Muscle layer of duodenum (tissue), 2 donors: ENCODE data around the gene KCNAB3.

Experiments
- H3K27ac ChIP-seq: one replicate; pipeline ENCODE4 v1.7.0; 2013; ENCODE audit warnings: mild to moderate bottlenecking, low read length
- H3K27me3 ChIP-seq: one replicate; pipeline ENCODE4 v1.7.0; 2013; ENCODE audit warnings: low read depth, mild to moderate bottlenecking, control low read depth, low read length
- H3K36me3 ChIP-seq, 2 donors: one replicate each; pipeline ENCODE4 v1.7.0; 2013; ENCODE audit warnings: low read length in 2 of 2, control low read depth in 1 of 2, mild to moderate bottlenecking in 1 of 2; ENCODE audit not compliant: insufficient read depth in 2 of 2, control insufficient read depth in 1 of 2
- H3K4me1 ChIP-seq, 2 donors: one replicate each; pipeline ENCODE4 v1.7.0; 2013; ENCODE audit warnings: low read length in 2 of 2, mild to moderate bottlenecking in 2 of 2, control low read depth in 1 of 2, moderate library complexity in 1 of 2; ENCODE audit not compliant: insufficient read depth in 2 of 2, control insufficient read depth in 1 of 2
- H3K4me3 ChIP-seq, 2 donors: one replicate each; pipeline ENCODE4 v1.7.0; 2013; ENCODE audit warnings: low read length in 2 of 2, low read depth in 1 of 2, mild to moderate bottlenecking in 1 of 2
- H3K9me3 ChIP-seq, 2 donors: one replicate each; pipeline ENCODE4 v1.7.0; 2013; ENCODE audit warnings: low read length in 2 of 2, control low read depth in 1 of 2, mild to moderate bottlenecking in 1 of 2; ENCODE audit not compliant: control insufficient read depth in 1 of 2
- donor health status: healthy.

Gene KCNAB3

DNA sequence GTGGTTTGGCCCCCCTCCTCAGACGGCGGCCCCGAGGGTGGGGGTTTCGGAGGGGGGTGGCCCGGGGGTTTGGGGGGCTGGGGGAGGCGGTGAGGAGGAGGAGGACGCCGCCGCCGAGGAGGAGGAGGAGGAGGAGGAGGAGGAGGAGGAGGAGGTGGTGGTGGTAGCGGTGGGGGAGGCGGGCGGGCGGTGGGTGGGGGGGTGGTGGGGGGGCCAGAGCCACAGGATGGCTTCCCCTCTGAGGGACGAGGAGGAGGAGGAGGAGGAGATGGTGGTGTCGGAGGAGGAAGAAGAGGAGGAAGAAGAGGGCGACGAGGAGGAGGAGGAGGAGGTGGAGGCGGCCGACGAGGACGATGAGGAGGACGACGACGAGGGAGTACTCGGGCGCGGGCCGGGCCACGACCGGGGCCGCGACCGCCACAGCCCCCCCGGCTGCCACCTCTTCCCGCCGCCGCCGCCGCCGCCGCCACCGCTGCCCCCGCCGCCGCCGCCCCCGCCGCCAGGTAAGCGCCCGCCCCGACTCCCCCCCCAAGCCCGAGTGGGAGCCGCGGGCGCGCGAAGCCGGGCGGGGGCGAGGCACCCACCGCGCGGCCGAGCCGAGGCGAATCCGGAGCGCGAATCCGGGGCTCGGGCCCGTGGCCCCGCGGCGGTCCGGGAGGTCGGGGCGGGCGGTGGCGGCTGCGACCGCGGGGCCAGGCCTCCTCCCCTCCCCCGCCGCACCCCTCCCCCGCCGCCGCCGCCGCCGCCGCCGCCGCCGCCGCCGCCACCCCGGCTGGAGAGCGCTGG is 44.9 kb downstream of the KCNAB3 start:
- Histone ChIP-seq H3K27ac (no peak overlapping the region), H3K9me3 (no peaks in the 10 kb centered on the region), H3K4me1 (peaks cover 45 to 65% of the 10 kb centered on the region in 2 donors), H3K27me3 (no peaks in the 10 kb centered on the region), H3K4me3 (peak overlapping the region in 1 of 2 donors; percentile 90), H3K36me3 (peaks cover 6% of the 10 kb centered on the region in 2 donors)

DNA sequence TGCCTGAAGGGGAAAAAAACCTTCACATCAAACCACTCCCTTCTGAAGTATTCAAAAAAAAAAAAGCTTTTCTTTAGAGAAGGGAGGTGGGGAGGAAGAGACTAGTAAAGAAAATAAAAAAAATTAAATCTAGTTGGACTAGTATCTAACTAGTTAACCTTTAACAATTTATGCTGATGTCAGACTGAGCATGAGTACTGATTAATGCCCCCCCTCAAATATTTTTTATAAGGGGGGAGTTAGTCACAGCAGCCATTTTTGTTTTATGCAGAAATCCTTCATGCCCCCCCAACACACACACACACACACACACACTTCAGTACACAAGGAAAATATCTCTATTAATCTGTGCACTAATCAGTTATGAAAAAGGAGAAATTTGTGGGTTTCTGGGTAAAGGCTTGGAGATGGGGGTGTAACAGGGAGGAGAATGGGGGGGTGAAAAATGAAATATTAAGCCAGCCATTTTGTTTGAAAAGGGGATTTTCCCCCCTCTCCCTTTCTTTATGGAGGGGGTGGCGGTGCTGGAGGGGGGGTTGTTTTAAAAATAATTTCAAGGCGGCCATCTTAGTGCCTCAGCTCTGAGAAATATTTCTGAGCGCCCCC is 45.8 kb downstream of the KCNAB3 start:
- Histone ChIP-seq H3K27ac (peak overlapping the region; percentile 54), H3K36me3 (peaks cover 6 to 9% of the 10 kb centered on the region in 2 donors), H3K9me3 (no peaks in the 10 kb centered on the region), H3K27me3 (no peaks in the 10 kb centered on the region), H3K4me3 (peak overlapping the region in 1 of 2 donors; percentile 18), H3K4me1 (peaks cover 37 to 56% of the 10 kb centered on the region in 2 donors)

DNA sequence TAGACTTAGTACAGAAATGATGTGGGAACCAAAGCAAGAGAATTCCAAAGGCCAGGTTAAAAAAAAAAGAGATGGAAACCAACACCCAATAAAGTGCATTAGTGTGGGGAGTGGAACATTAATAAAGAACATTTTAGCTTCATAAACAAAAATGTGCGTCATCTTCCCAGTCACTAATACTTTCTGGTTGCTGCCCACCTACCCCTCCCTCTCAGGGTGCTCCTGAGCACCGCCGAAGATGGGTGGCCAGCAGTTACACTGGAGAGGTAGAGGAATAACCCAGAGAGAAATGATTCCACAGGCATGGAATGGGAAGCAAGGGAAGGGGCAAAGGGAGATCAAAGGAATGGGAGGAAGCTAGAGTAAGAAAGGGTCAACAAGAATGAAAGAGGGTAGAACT is 47.0 kb downstream of the KCNAB3 start:
- Histone ChIP-seq H3K4me3 (no peak overlapping the region), H3K27ac (peak overlapping the region; percentile 54), H3K4me1 (peaks cover 28 to 44% of the 10 kb centered on the region in 2 donors), H3K36me3 (peaks cover 7 to 9% of the 10 kb centered on the region in 2 donors), H3K9me3 (no peaks in the 10 kb centered on the region), H3K27me3 (no peaks in the 10 kb centered on the region)

DNA sequence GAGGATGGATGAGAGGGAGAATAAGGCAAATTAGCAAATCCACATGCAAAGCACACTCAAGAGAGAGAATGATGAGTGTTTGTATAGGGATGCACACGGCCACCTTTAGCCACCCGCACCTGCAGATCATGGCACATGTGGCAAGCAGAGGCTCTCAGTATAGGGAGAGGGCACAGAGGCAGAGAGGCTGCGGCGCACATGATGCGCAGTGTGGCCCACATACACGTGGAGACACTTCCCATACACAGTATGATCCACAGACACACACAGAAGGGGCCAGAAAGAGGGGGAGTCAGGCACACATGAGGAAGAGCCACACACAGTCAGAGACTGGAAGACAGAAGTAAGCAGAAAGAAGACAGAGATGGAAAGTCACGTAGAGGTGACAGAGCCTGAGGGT is 47.6 kb downstream of the KCNAB3 start:
- Histone ChIP-seq H3K9me3 (no peaks in the 10 kb centered on the region), H3K36me3 (peaks cover 9 to 10% of the 10 kb centered on the region in 2 donors), H3K27me3 (no peaks in the 10 kb centered on the region), H3K27ac (peak overlapping the region; percentile 6), H3K4me3 (no peak overlapping the region), H3K4me1 (peaks cover 27 to 38% of the 10 kb centered on the region in 2 donors)

DNA sequence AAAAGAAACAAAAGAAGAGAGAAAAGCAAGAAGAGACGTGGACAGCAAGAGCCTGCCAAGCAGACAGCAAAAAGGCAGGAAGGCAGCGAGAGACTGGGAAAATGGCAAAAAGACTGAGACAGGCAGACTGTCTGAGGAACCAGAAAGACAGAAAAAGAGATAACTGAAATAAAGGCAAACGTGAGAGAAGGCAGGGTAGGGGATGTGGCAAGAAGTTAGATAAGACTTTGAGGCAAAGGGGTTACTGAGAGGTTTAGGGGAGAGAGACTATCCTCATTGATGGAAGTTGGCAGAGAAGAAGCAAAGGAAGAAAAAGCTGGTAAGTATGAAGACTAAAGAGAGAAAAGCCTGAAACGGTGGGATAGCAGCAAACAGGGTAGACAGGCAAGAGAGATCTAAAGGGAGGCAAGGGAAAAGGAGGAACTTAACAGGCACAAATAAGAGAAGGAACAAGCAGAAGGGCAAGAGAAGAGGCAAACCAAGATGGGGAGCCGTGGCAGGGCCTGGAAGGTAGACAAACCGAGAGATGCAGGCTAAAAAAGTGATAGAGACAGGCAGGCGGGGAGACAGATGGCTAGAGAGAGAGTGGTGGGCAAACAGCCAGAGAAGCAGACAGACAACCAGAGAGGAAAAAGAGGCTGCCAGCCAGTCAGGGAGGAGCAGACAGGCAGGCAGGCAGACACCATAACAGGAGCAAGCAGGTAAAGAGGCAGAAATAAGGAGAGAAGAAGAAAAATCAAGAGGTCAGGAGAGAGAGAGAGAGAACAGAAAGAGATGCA is 48.2 kb downstream of the KCNAB3 start:
- Histone ChIP-seq H3K27ac (peak overlapping the region; percentile 6), H3K4me1 (peaks cover 21 to 32% of the 10 kb centered on the region in 2 donors), H3K4me3 (no peak overlapping the region), H3K9me3 (no peaks in the 10 kb centered on the region), H3K36me3 (peaks cover 9 to 10% of the 10 kb centered on the region in 2 donors), H3K27me3 (no peaks in the 10 kb centered on the region)

DNA sequence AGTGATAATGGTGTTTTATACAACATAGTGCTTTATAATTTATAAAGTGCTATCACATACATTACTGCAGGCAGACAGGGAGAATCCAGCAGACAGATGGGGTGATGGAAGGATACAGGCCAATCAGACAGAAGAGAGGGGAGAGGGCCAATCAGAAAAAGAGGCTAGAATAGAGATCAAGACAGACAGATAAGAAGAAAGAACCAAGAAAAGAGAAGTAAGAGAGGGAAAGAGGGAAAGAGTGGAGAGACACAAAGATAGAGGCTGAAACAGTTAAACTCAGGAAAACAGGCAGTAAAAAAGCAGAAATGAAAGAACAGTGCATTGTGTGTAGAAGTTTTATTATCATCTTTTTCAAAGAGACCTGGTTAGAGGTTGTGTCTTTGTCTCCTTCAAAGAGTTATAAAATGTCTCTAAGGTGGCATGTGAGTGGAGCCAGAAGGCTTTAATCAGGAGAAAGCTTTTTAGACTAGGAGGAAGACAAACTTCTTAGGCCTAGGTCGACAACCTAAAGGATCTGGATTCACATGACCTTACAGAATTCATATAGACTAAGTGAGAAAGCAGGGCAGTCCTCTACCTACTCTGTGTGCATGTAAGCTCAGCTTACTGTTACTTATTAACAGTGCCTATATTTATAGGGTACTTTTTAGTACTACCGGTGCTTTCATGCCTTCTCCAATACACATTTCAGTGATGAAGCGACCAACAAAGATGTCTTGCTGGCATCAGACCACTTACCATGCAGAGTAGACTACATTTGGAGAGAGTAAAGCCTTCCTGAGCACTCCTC is 49.4 kb downstream of the KCNAB3 start:
- Histone ChIP-seq H3K4me1 (peaks cover 19 to 27% of the 10 kb centered on the region in 2 donors), H3K36me3 (peaks cover 10 to 11% of the 10 kb centered on the region in 2 donors), H3K27ac (no peak overlapping the region), H3K4me3 (no peak overlapping the region), H3K9me3 (no peaks in the 10 kb centered on the region), H3K27me3 (no peaks in the 10 kb centered on the region)

DNA sequence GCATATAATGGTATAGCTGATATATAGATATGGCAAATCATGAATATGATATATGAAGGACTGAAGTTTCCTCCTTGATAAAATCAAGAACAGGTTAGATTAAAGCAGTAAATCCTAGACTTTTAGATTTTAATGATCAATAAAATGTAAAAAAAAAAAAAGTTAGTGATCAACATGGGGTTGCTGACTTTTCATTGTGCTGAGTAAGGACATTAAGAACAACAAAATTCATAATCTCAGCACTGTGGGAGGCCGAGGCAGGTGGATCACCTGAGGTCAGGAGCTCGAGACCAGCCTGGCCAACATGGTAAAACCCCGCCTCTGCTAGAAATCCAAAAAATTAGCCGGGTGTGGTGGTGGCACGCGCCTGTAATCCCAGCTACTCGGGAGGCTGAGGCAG is 51.4 kb downstream of the KCNAB3 start:
- Histone ChIP-seq H3K4me3 (no peak overlapping the region), H3K36me3 (peaks cover 10 to 15% of the 10 kb centered on the region in 2 donors), H3K9me3 (no peaks in the 10 kb centered on the region), H3K4me1 (peaks cover 19 to 23% of the 10 kb centered on the region in 2 donors), H3K27me3 (no peaks in the 10 kb centered on the region), H3K27ac (no peak overlapping the region)

DNA sequence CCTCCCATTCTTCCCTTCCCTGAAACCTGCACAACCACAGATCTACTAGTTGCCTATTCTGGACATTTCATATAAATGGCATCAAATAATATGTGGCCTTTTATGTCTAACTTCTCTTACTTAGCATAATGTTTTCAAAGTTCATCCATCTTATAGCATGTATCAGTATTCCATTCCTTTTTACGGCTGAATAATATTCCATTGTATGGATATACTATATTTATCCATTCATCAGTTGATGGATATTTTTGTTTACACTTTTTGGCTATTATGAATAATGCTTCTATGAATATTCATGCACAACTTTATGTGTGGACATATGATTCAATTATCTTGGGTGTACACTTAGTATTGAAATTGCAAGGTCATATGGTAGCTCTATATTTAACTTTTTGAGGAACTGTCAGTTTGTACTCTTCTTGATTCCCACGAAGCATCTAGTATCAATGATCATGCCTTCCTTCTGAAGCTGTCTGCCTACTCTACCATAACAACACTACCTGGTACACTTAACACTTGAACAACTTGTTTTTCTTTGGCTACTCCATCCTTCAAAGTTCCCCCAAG is 53.8 kb downstream of the KCNAB3 start:
- peaks cover 10 to 14% of the 10 kb centered on the region in 2 donors for H3K36me3 ChIP-seq
- H3K9me3 ChIP-seq: no peaks in the 10 kb centered on the region
- peaks cover under 1 to 3% of the 10 kb centered on the region in 2 donors for H3K4me1 ChIP-seq
- H3K27me3 ChIP-seq: no peaks in the 10 kb centered on the region
- no peak overlapping the region for H3K27ac ChIP-seq
- no peak overlapping the region for H3K4me3 ChIP-seq

DNA sequence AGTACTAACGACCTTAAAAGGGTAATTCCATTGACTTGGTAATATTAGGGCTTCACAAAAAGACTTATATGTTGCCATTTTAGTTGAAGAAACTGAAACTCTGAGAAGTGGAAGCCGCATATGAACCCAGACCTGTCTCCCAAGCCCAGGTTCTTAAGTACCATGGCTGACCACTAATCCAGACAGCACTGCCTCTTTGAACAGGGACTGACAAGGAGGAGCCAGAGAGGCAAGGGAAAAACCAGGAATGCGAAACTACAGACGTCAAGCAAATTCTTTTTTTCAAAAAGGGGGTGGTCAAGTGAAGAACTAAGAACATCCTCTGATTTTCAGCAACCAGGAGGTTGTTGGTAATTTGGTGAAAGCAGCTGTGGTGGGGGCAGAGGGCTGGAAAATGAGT is 56.6 kb downstream of the KCNAB3 start:
- peaks cover 4 to 6% of the 10 kb centered on the region in 2 donors for H3K36me3 ChIP-seq
- H3K27me3 ChIP-seq: no peaks in the 10 kb centered on the region
- no peak overlapping the region for H3K4me3 ChIP-seq
- no peak overlapping the region for H3K27ac ChIP-seq
- no peaks in the 10 kb centered on the region for H3K9me3 ChIP-seq
- H3K4me1 ChIP-seq: no peaks in the 10 kb centered on the region
